Fibroblast of villous mesenchyme (primary cell): ENCODE data around the gene ANO2. TPM values are rescaled to one million over a fixed set of nuclear protein-coding genes. Genes with fewer than 3 reads are reported as not detected.

ENCODE experiments used
- DNase-seq: peaks from one replicate; pipeline ENCODE4 v3.0.0-alpha.2; 2010; ENCODE audit warnings: low read depth
- H3K4me3 ChIP-seq: 2 replicates; pipeline ENCODE4 v1.5.1; 2011; ENCODE audit warnings: low read depth, mild to moderate bottlenecking, low read length
- total RNA-seq: library from RNA; depleted of rRNA; stranded (reverse); fragments of >200 nt; gene quantifications from 2 replicates; pipeline ENCODE4 v1.2.3, GENCODE V29; 2012
- TF ChIP-seq, protein P1 (sequence below): IDR thresholded peaks from 2 replicates; pipeline ENCODE4 v1.5.1; 2012; ENCODE audit warnings: low read depth, mild to moderate bottlenecking, low read length; ENCODE audit not compliant: insufficient read depth

ANO2 gene
- total RNA-seq, 1 donor: 0.43 TPM

DNA sequence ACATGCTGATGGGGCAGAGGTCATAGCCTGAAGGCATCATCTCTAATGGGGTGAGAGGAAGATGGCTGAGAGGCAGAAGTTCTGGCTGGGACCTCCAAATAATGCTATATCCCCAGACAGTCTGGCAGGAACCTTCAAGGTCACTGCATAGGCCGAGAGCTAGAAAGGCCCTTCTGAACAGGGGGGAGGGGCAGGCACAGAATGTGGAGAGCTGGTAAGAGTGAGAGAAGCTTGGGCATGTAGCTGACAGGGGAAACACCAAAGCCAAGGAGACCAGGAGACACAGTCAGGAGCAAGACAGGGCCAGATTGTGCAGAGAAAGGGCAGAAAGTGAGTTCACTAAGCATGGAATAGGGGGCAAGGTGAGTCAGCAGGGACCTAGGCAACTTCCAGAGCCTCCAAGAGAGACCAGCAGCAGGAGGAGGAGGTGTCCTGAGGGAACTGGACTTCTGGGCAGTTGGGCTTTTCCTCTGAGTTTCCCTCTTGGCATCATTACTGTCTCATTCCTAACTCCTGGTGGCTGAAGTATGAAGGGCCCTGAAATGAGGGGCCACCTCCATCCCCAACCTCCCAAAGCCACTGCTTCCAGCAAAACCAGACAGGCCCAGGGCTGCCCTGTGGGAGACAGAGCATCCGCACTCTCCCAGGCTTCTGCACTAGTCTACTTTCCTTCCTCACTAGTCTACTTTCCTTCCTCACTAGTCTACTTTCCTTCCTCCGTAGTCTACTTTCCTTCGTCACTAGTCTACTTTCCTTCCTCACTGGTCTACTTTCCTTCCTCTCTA, 17.1 kb downstream of the ANO2 start:
- TF ChIP-seq, protein P1, sequence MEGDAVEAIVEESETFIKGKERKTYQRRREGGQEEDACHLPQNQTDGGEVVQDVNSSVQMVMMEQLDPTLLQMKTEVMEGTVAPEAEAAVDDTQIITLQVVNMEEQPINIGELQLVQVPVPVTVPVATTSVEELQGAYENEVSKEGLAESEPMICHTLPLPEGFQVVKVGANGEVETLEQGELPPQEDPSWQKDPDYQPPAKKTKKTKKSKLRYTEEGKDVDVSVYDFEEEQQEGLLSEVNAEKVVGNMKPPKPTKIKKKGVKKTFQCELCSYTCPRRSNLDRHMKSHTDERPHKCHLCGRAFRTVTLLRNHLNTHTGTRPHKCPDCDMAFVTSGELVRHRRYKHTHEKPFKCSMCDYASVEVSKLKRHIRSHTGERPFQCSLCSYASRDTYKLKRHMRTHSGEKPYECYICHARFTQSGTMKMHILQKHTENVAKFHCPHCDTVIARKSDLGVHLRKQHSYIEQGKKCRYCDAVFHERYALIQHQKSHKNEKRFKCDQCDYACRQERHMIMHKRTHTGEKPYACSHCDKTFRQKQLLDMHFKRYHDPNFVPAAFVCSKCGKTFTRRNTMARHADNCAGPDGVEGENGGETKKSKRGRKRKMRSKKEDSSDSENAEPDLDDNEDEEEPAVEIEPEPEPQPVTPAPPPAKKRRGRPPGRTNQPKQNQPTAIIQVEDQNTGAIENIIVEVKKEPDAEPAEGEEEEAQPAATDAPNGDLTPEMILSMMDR: no peak
- DNase-seq: no peak
- no peak overlapping the region for H3K4me3 ChIP-seq

DNA sequence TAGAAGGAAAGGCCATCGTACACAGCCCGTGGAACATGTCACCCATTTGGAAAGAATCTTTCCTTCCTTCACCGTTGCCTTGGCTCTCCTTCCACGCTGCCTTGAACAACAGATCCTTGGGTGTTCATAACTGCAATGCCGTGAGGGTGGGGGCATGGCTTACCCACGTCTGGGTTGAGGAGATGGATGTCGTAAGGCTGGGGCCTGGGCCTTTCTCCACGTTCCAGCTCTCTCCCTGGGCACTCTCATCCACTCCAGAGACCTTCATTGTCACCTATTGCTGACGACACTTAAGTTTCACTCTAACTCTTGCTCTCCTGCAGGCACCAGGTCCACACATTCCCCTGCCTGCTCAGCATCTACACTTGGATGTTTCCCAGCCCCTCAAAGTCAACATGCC, 19.4 kb downstream of the ANO2 start:
- no peak for DNase-seq
- TF ChIP-seq, protein P1: no peak
- H3K4me3 ChIP-seq: no peak overlapping the region

DNA sequence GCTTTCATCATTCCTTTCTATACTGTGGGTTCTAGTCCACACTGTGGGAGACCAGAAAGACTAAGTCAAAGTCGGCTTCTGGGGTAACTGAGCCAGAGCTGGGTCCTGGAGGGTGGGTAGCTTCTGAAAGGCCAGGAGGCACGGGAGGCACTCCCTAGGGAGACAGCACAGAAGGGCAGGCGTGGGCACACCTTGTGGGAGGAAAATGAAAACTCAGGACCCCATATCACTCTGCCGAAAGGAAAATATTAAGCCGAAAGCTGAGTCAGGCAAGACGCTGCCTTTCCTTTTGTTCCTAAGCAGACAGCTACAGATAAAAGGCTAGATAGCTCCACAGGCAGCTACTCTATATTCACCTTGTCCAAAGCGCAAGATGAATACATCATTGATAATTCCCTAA, 20.7 kb downstream of the ANO2 start:
- TF ChIP-seq, protein P1: no peak
- DNase-seq: no peak
- H3K4me3 ChIP-seq: no peak overlapping the region

GRCh38 chr12:5923751-5924150, 21.3 kb downstream of the ANO2 start:
- no peak for DNase-seq
- TF ChIP-seq, protein P1: no peak
- no peak overlapping the region for H3K4me3 ChIP-seq

- TF ChIP-seq, protein P1: no peak
- no peak for DNase-seq
- no peak overlapping the region for H3K4me3 ChIP-seq
Measured at GRCh38 chr12:5923043-5923605, 21.9 kb downstream of the ANO2 start.

GRCh38 chr12:5921966-5922899, 22.8 kb downstream of the ANO2 start:
- no peak for DNase-seq
- H3K4me3 ChIP-seq: no peak overlapping the region
- TF ChIP-seq, protein P1: no peak
